ENCODE data around the gene CABCOCO1.
"Not testable (repeated sequence)": the region's sequence is repeated elsewhere in the genome, so short reads cannot be mapped to it uniquely, and the experiment has no call there.

Gene CABCOCO1

DNA sequence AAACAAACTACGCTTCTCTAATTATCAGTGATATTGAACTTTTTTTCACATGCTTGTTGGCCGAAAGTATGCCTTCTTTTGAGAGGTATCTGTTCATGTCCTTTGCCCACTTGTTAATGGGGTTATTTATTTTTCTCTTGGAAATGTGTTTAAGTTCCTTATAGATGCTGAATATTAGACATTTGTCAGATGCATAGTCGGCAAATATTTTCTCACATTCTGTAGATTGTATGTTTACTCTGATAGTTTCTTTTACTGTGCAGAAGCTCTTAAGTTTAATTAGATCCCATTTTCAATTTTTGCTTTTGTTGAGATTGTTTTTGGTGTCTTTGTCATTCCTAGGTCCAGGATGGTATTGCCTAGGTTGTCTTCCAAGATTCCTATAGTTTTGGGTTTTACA, 73.2 kb downstream of the CABCOCO1 start:
- TF ChIP-seq, protein P1, sequence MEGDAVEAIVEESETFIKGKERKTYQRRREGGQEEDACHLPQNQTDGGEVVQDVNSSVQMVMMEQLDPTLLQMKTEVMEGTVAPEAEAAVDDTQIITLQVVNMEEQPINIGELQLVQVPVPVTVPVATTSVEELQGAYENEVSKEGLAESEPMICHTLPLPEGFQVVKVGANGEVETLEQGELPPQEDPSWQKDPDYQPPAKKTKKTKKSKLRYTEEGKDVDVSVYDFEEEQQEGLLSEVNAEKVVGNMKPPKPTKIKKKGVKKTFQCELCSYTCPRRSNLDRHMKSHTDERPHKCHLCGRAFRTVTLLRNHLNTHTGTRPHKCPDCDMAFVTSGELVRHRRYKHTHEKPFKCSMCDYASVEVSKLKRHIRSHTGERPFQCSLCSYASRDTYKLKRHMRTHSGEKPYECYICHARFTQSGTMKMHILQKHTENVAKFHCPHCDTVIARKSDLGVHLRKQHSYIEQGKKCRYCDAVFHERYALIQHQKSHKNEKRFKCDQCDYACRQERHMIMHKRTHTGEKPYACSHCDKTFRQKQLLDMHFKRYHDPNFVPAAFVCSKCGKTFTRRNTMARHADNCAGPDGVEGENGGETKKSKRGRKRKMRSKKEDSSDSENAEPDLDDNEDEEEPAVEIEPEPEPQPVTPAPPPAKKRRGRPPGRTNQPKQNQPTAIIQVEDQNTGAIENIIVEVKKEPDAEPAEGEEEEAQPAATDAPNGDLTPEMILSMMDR (conservative IDR thresholded peaks at IDR 0.05) = no peak
- TF ChIP-seq ZFX (IDR thresholded peaks at IDR 0.05) = no peak
- no peak overlapping the region for H3K27ac ChIP-seq

DNA sequence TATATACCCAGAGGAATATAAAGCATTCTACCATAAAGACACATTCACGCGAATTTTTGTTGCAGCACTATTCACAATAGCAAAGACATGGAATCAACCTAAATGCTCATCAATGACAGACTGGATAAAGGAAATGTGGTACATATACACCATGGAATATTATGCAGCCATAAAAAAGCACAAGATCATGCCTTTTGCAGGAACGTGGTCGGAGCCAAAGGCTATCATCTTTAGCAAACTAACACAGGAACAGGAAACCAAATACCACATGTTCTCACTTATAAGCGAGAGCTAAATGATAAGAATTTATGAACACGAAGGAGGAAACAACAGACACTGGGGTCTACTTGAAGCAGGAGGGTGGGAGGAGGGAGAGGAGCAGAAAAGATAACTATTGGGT, 74.7 kb downstream of the CABCOCO1 start:
- H3K27ac ChIP-seq = not testable (repeated sequence)

DNA sequence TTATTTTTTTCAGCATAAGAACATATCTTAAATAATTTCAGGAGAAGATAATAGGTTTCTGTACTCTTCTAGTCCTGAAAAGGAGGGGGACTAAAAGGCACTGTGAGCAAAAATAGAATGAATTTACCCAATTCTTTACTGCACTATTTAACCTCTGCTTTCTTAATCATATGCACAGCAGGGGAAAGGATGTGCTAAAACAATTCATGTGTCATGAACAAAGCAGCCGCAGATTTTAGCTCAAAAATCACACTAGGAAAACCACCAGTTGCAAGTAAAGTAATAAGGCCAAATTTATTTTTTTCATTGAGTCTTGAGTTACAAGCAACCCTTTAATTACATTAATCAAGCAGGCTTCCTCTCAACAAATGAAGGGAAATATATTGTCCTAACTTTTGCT, 80.1 kb downstream of the CABCOCO1 start:
- H3K27ac ChIP-seq = no peak overlapping the region
- TF ChIP-seq, protein P1 (conservative IDR thresholded peaks at IDR 0.05) = no peak
- TF ChIP-seq ZFX (IDR thresholded peaks at IDR 0.05) = no peak

DNA sequence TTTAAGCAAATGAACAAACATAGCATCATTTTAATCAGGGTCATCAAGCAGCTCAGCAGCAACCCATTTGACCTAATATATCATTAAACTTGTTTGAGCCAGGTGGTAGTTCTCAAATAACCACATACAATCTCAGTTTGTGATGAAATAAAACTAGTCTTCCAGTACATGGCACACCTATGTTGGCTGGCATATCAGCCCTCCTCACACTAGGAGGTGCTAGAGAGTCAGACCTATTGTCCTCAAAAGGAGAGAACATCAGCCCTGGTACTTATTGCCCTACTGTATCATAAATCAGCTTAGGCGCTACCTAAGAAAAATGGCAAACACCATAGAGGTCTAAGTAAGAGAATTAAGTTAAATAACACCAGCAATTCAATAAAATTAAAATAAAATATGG, 81.7 kb downstream of the CABCOCO1 start:
- no peak overlapping the region for H3K27ac ChIP-seq
- no peak for TF ChIP-seq ZFX (IDR thresholded peaks at IDR 0.05)
- TF ChIP-seq, protein P1 (conservative IDR thresholded peaks at IDR 0.05) = peak; percentile 63

DNA sequence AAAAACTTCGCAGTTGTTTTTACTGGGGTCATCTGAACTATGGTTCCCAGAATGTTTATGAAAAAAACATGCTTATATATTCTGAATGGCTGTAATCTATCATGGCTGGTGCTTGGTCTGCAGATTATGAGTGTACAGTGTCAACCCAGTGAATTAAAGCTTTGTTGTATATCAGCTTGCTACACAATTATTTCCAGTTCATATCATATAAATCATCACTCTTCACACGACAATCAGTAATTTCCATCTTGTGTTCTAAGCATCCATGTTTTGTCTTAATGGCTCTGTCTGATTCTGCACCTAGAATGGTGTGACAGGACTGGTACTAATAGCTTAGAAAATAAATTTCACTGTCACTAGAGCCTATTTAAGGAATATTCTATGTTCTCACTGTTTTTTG, 83.6 kb downstream of the CABCOCO1 start:
- H3K27ac ChIP-seq = no peak overlapping the region
- no peak for TF ChIP-seq ZFX (IDR thresholded peaks at IDR 0.05)
- TF ChIP-seq, protein P1 (conservative IDR thresholded peaks at IDR 0.05) = no peak

DNA sequence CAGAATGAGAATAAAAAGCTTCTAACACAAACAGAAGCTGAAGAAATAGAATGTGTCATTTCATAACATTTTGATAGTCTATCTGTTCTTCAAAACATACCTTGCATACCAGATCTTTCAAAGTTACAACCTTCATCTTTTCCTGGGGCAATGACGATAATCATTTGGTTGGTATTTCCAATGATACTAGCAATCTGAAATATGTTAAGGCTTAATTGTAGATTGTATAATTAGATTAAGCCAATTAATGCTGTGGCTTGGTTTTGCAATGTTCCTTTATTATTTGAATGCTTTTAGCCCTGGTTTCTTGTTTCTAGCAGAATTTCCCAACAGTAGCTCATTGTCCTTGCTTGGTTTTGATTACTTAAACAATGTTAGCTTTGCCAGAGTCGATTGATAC, 84.6 kb downstream of the CABCOCO1 start:
- H3K27ac ChIP-seq = no peak overlapping the region
- TF ChIP-seq ZFX (IDR thresholded peaks at IDR 0.05) = no peak
- TF ChIP-seq, protein P1 (conservative IDR thresholded peaks at IDR 0.05) = no peak

DNA sequence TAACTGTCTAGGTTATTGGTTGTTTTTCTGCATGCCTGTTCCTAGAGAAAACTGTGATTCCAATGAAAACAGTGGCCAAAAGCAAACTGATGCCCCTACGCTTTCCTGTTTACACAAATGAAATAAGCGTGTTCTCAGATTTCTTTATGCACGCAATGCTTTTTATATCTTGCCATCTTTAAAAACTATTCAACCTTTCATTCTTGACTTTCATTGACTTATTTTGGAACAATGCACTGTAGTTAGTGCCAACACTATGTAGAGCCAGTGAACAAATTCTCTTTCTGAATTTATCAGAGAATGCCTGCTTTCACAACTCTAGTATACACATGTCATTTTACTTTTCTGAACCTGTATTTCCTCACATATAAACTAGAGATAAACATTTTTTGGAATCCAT, 86.6 kb downstream of the CABCOCO1 start:
- TF ChIP-seq ZFX (IDR thresholded peaks at IDR 0.05) = no peak
- TF ChIP-seq, protein P1 (conservative IDR thresholded peaks at IDR 0.05) = no peak
- H3K27ac ChIP-seq = no peak overlapping the region

DNA sequence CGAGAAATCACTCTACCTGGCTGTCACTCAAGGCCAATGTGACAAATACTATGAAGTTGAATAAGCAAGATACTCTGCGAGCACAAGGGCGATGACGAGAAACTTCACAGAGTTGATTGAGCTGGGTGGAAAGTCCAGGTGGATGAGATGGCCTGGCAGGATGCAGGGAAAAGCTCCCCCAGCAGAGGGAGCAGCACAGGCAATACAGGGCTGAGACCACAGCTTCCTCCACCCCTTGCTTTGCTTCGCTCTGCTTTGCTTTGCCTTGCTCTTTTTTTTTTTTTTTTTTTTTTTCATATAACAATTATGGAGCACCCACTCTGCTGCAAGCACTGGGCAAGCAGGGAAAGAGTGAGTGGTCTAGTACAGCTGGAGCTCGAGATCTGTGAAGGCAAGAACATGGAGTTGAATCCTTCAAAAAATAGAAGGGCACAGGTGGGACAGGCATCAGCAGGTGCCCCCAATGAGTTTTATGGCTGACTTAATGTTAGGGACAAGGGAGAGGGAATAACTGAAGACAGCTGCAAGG, 88.3 kb downstream of the CABCOCO1 start:
- H3K27ac ChIP-seq = no peak overlapping the region
- no peak for TF ChIP-seq ZFX (IDR thresholded peaks at IDR 0.05)
- TF ChIP-seq, protein P1 (conservative IDR thresholded peaks at IDR 0.05) = peak; percentile 84
